H1 (cell line): Measurements from ENCODE around the gene MAGEB5. TPM values are rescaled to one million over a fixed set of nuclear protein-coding genes. Genes with fewer than 3 reads are reported as not detected.

ENCODE experiments used
- CTCF ChIA-PET: fragments of 300-600 bp; sonication (Branson Sonifier 250); formaldehyde crosslinking; loops from one replicate; lab custom pipeline; 2021; ENCODE audit not compliant: partially characterized antibody; lab: Charles Lee
- POLR2A ChIA-PET: fragments of 300-600 bp; sonication (Branson Sonifier 250); formaldehyde crosslinking; loops from one replicate; lab custom pipeline; 2021; ENCODE audit warnings: inconsistent platforms; ENCODE audit not compliant: partially characterized antibody; lab: Charles Lee
- DNase-seq, 2 experiments: peaks; one replicate each; pipeline versions ENCODE4 v3.0.0 to v3.0.0-alpha.2; 2010 to 2022; ENCODE audit warnings: low spot score in 2 of 2, low read depth in 1 of 2, mixed read lengths in 1 of 2
- FAIRE-seq: peaks from 2 replicates; lab custom pipeline; 2011; peaks lifted over from hg19 to GRCh38; lab: Jason Lieb, UNC
- H2AFZ ChIP-seq: 2 replicates; pipeline ENCODE4 v1.8.1; 2012; ENCODE audit warnings: low read length, inconsistent platforms
- H2AK5ac ChIP-seq: 2 replicates; pipeline ENCODE4 v1.6.1; 2013; ENCODE audit warnings: low read depth, low read length
- H2BK120ac ChIP-seq: replicated peaks from 2 replicates; pipeline ENCODE3; 2013; ENCODE audit warnings: low read depth, low read length, inconsistent platforms
- H2BK12ac ChIP-seq: 2 replicates; pipeline ENCODE4 v1.6.1; 2013; ENCODE audit warnings: low read depth, low read length
- H2BK15ac ChIP-seq: 2 replicates; pipeline ENCODE4 v1.6.1; 2013; ENCODE audit warnings: low read length
- H2BK20ac ChIP-seq: 2 replicates; pipeline ENCODE4 v1.6.1; 2013; ENCODE audit warnings: low read length
- H2BK5ac ChIP-seq: 2 replicates; pipeline ENCODE4 v1.6.1; 2013; ENCODE audit warnings: low read depth, low read length
- H3K14ac ChIP-seq: 2 replicates; pipeline ENCODE4 v1.6.1; 2013; ENCODE audit warnings: inconsistent platforms; ENCODE audit not compliant: insufficient read length
- H3K18ac ChIP-seq: 2 replicates; pipeline ENCODE4 v1.6.1; 2013; ENCODE audit warnings: low read length; ENCODE audit errors: extremely low read depth
- H3K23ac ChIP-seq: 2 replicates; pipeline ENCODE4 v1.6.1; 2013; ENCODE audit warnings: inconsistent platforms; ENCODE audit not compliant: insufficient read length
- H3K23me2 ChIP-seq: 2 replicates; pipeline ENCODE4 v1.6.1; 2013; ENCODE audit warnings: low read depth, low read length
- H3K27ac ChIP-seq: 2 replicates; pipeline ENCODE4 v1.6.1; 2011; ENCODE audit warnings: low read depth, low read length, inconsistent platforms
- H3K27me3 ChIP-seq, 4 experiments: replicated peaks in 1 of 4; 1 replicate in 1 of 4; 2 replicates in 3 of 4; pipeline versions ENCODE4 v1.6.1 to v1.8.1; 2011 to 2013; ENCODE audit warnings: low read length in 3 of 4, mild to moderate bottlenecking in 3 of 4, inconsistent platforms in 2 of 4, mixed read lengths in 2 of 4, moderate library complexity in 1 of 4; ENCODE audit not compliant: control insufficient read depth in 3 of 4, insufficient read depth in 3 of 4; ENCODE audit errors: extremely low read depth in 1 of 4
- H3K36me3 ChIP-seq, 4 experiments: 2 replicates each; pipeline versions ENCODE4 v1.6.1 to v1.8.1; 2011 to 2013; ENCODE audit warnings: mild to moderate bottlenecking in 4 of 4, low read length in 3 of 4, moderate library complexity in 2 of 4, control low read depth in 1 of 4, inconsistent platforms in 1 of 4; ENCODE audit not compliant: insufficient read depth in 4 of 4, control insufficient read depth in 2 of 4
- H3K4ac ChIP-seq: replicated peaks from 2 replicates; pipeline ENCODE3; 2013; ENCODE audit warnings: low read length, low read depth, mixed read lengths, inconsistent platforms; ENCODE audit not compliant: insufficient read length
- H3K4me1 ChIP-seq, 4 experiments: replicated peaks in 1 of 4; 1 replicate in 1 of 4; 2 replicates in 3 of 4; pipeline versions ENCODE4 v1.6.1 to v1.8.1; 2011 to 2013; ENCODE audit warnings: low read length in 3 of 4, inconsistent platforms in 2 of 4, mixed read lengths in 1 of 4; ENCODE audit not compliant: insufficient read depth in 4 of 4, control insufficient read depth in 3 of 4
- H3K4me2 ChIP-seq, 2 experiments: 2 replicates each; pipeline versions ENCODE4 v1.6.1 to v1.8.1; 2011 to 2013; ENCODE audit warnings: low read depth in 2 of 2, low read length in 2 of 2, control low read depth in 1 of 2, inconsistent platforms in 1 of 2, mild to moderate bottlenecking in 1 of 2; ENCODE audit not compliant: insufficient read depth in 1 of 2
- H3K4me3 ChIP-seq, 4 experiments: fragments of 200-600, 300-600 bp in 1 of 4; sonication (generic), shearing (Covaris generic), sonication (Bioruptor Twin) in 1 of 4; 2 replicates each; pipeline versions ENCODE4 v1.5.1 to v1.8.1; 2011 to 2016; ENCODE audit warnings: low read length in 4 of 4, low read depth in 3 of 4, control low read depth in 2 of 4, inconsistent platforms in 2 of 4, mild to moderate bottlenecking in 2 of 4, mixed read lengths in 1 of 4, moderate library complexity in 1 of 4; ENCODE audit not compliant: insufficient read depth in 2 of 4; ENCODE audit errors: extremely low read depth in 1 of 4
- H3K56ac ChIP-seq: replicated peaks from 2 replicates; pipeline ENCODE3; 2013; ENCODE audit warnings: low read depth, mild to moderate bottlenecking, mixed read lengths, low read length, inconsistent platforms; ENCODE audit not compliant: insufficient read length
- H3K79me1 ChIP-seq: 2 replicates; pipeline ENCODE4 v1.6.1; 2013; ENCODE audit warnings: low read depth, low read length, control low read depth
- H3K79me2 ChIP-seq, 2 experiments: 2 replicates each; pipeline versions ENCODE4 v1.6.1 to v1.8.1; 2012 to 2013; ENCODE audit warnings: low read length in 2 of 2, mild to moderate bottlenecking in 2 of 2, inconsistent platforms in 1 of 2; ENCODE audit not compliant: insufficient read depth in 2 of 2, control insufficient read depth in 1 of 2
- H3K9ac ChIP-seq, 4 experiments: replicated peaks in 1 of 4; 1 replicate in 1 of 4; 2 replicates in 3 of 4; pipeline versions ENCODE4 v1.6.1 to v1.8.1; 2011 to 2013; ENCODE audit warnings: low read depth in 3 of 4, low read length in 3 of 4, control low read depth in 2 of 4, mild to moderate bottlenecking in 2 of 4, moderate library complexity in 2 of 4, inconsistent platforms in 1 of 4; ENCODE audit errors: extremely low read depth in 1 of 4
- H3K9me3 ChIP-seq, 2 experiments: 2 replicates each; pipeline versions ENCODE4 v1.6.1 to v1.8.1; 2012 to 2013; ENCODE audit warnings: mild to moderate bottlenecking in 2 of 2, moderate library complexity in 2 of 2, control low read depth in 1 of 2, inconsistent platforms in 1 of 2, low read depth in 1 of 2, low read length in 1 of 2, mixed read lengths in 1 of 2; ENCODE audit not compliant: insufficient read depth in 2 of 2
- H4K20me1 ChIP-seq, 2 experiments: replicated peaks in 1 of 2; 2 replicates each; pipeline versions ENCODE3 to v1.8.1; 2011 to 2013; ENCODE audit warnings: inconsistent platforms in 2 of 2, low read length in 2 of 2, mild to moderate bottlenecking in 1 of 2; ENCODE audit not compliant: insufficient read depth in 2 of 2, control insufficient read depth in 1 of 2
- H4K5ac ChIP-seq: 2 replicates; pipeline ENCODE4 v1.6.1; 2013; ENCODE audit warnings: low read length, low read depth, mixed read lengths, inconsistent platforms; ENCODE audit not compliant: insufficient read length
- H4K8ac ChIP-seq: 2 replicates; pipeline ENCODE4 v1.8.0; 2013; ENCODE audit warnings: mild to moderate bottlenecking, moderate library complexity, low read length, inconsistent platforms; ENCODE audit not compliant: insufficient read depth; ENCODE audit errors: extremely low read depth
- H4K91ac ChIP-seq: replicated peaks from 2 replicates; pipeline ENCODE3; 2013; ENCODE audit warnings: low read length, mixed read lengths, inconsistent platforms; ENCODE audit not compliant: insufficient read length
- CBX8 ChIP-seq: fragments of 300-800, 300-1000 bp; sonication (generic); IDR thresholded peaks from 2 replicates; pipeline ENCODE4 v1.7.1; 2016; ENCODE audit warnings: low read depth, low read length, borderline replicate concordance
- CHD1 ChIP-seq: IDR thresholded peaks from 2 replicates; pipeline ENCODE4 v1.6.1; 2012; ENCODE audit warnings: low read depth, low read length, improper control_type of control experiment
- WGBS, 2 experiments: shearing (Covaris generic) in 1 of 2; methylation state at CpG; one replicate each; pipeline versions ENCODE4 v1.1.6 to v1.1.7; 2013 to 2015; ENCODE audit warnings: low lambda C conversion rate in 2 of 2, mixed read lengths in 2 of 2, inconsistent platforms in 1 of 2, low coverage in 1 of 2, missing lambda C conversion rate in 1 of 2; ENCODE audit not compliant: insufficient replicate concordance in 2 of 2, insufficient coverage in 1 of 2, insufficient read length in 1 of 2; ENCODE audit errors: extremely low coverage in 1 of 2, missing lambda C conversion rate in 1 of 2; 5-methylcytosine and 5-hydroxymethylcytosine counted together
- polyA plus RNA-seq, 7 experiments: library from polyadenylated mRNA; depleted of rRNA in 3 of 7; stranded (reverse) in 5 of 7; unstranded in 2 of 7; fragments of >200 nt in 5 of 7; fragments of 200-250 nt in 2 of 7; gene quantifications; 1 replicate in 5 of 7; 2 replicates in 1 of 7; 4 replicates in 1 of 7; pipeline versions ENCODE4 v1.2.1 to v1.2.3, GENCODE V29; 2011 to 2013; ENCODE audit warnings: missing spikeins in 2 of 7, mixed read lengths in 2 of 7
- total RNA-seq: library from RNA; stranded (reverse); fragmentation: NEBNext Ultra II Directional; extraction: Animal tissue kit (Norgen Biotek cat#: 25700); gene quantifications from 2 replicates; pipeline ENCODE4 v1.2.1, GENCODE V29; 2021

Gene MAGEB5
- total and polyA plus RNA-seq, 2 of the 8 experiments (the other 6 are each of a cell fraction or from before 2014, with no cell fraction given): not detected

GRCh38 chrX:26234177-26234576 lies 18.2 kb downstream of the MAGEB5 start:
- no peak overlapping the region for H3K14ac ChIP-seq
- no peak for TF ChIP-seq CBX8
- TF ChIP-seq CHD1: no peak
- DNase-seq (no peak), FAIRE-seq (no peak)
- no peak overlapping the region for H2AFZ ChIP-seq
- no peaks in the 10 kb centered on the region for H3K23me2 ChIP-seq
- no peak overlapping the region for H2BK20ac ChIP-seq
- no peak overlapping the region for H2BK15ac ChIP-seq
- H2BK12ac ChIP-seq: no peak overlapping the region
- H3K27ac ChIP-seq: no peak overlapping the region
- no peaks in the 10 kb centered on the region for H3K4me1 ChIP-seq
- H4K20me1 ChIP-seq: no peaks in the 10 kb centered on the region
- WGBS, 2 experiments: 100% methylated on average over 1 of the region's 1 CpG; no CpG with 5 or more reads in 1 of the 2 experiments
- no peak overlapping the region for H4K5ac ChIP-seq
- H2BK120ac ChIP-seq: no peak overlapping the region
- H3K4ac ChIP-seq: no peak overlapping the region
- no peak overlapping the region for H3K23ac ChIP-seq
- H3K56ac ChIP-seq: no peak overlapping the region
- H3K4me2 ChIP-seq: no peak overlapping the region
- CTCF ChIA-PET: no interaction called here
- no peaks in the 10 kb centered on the region for H3K79me1 ChIP-seq
- H2BK5ac ChIP-seq: no peak overlapping the region
- no peaks in the 10 kb centered on the region for H3K36me3 ChIP-seq
- no peaks in the 10 kb centered on the region for H3K79me2 ChIP-seq
- H2AK5ac ChIP-seq: no peak overlapping the region
- POLR2A ChIA-PET: no interaction called here
- H4K8ac ChIP-seq: no peak overlapping the region
- H3K18ac ChIP-seq: no peak overlapping the region
- H3K4me3 ChIP-seq: no peak overlapping the region
- H3K27me3 ChIP-seq: no peaks in the 10 kb centered on the region
- peaks cover 5 to 17% of the 10 kb centered on the region in 2 experiments; a peak in 2 of 4 replicates for H3K9me3 ChIP-seq
- H3K9ac ChIP-seq: no peak overlapping the region
- no peak overlapping the region for H4K91ac ChIP-seq
